H1 (cell line): ENCODE measurements around the gene OST4. TPM values are rescaled to one million over a fixed set of nuclear protein-coding genes. Genes with fewer than 3 reads are reported as not detected.

Experiments used
- CTCF ChIA-PET: fragments of 300-600 bp; sonication (Branson Sonifier 250); formaldehyde crosslinking; loops from one replicate; lab custom pipeline; 2021; ENCODE audit not compliant: partially characterized antibody; lab: Charles Lee
- POLR2A ChIA-PET: fragments of 300-600 bp; sonication (Branson Sonifier 250); formaldehyde crosslinking; loops from one replicate; lab custom pipeline; 2021; ENCODE audit warnings: inconsistent platforms; ENCODE audit not compliant: partially characterized antibody; lab: Charles Lee
- DNase-seq, 2 experiments: peaks; one replicate each; pipeline versions ENCODE4 v3.0.0 to v3.0.0-alpha.2; 2010 to 2022; ENCODE audit warnings: low spot score in 2 of 2, low read depth in 1 of 2, mixed read lengths in 1 of 2
- FAIRE-seq: peaks from 2 replicates; lab custom pipeline; 2011; peaks lifted over from hg19 to GRCh38; lab: Jason Lieb, UNC
- H2AFZ ChIP-seq: 2 replicates; pipeline ENCODE4 v1.8.1; 2012; ENCODE audit warnings: low read length, inconsistent platforms
- H2AK5ac ChIP-seq: 2 replicates; pipeline ENCODE4 v1.6.1; 2013; ENCODE audit warnings: low read depth, low read length
- H2BK120ac ChIP-seq: replicated peaks from 2 replicates; pipeline ENCODE3; 2013; ENCODE audit warnings: low read depth, low read length, inconsistent platforms
- H2BK12ac ChIP-seq: 2 replicates; pipeline ENCODE4 v1.6.1; 2013; ENCODE audit warnings: low read depth, low read length
- H2BK15ac ChIP-seq: 2 replicates; pipeline ENCODE4 v1.6.1; 2013; ENCODE audit warnings: low read length
- H2BK20ac ChIP-seq: 2 replicates; pipeline ENCODE4 v1.6.1; 2013; ENCODE audit warnings: low read length
- H2BK5ac ChIP-seq: 2 replicates; pipeline ENCODE4 v1.6.1; 2013; ENCODE audit warnings: low read depth, low read length
- H3K14ac ChIP-seq: 2 replicates; pipeline ENCODE4 v1.6.1; 2013; ENCODE audit warnings: inconsistent platforms; ENCODE audit not compliant: insufficient read length
- H3K18ac ChIP-seq: 2 replicates; pipeline ENCODE4 v1.6.1; 2013; ENCODE audit warnings: low read length; ENCODE audit errors: extremely low read depth
- H3K23ac ChIP-seq: 2 replicates; pipeline ENCODE4 v1.6.1; 2013; ENCODE audit warnings: inconsistent platforms; ENCODE audit not compliant: insufficient read length
- H3K23me2 ChIP-seq: 2 replicates; pipeline ENCODE4 v1.6.1; 2013; ENCODE audit warnings: low read depth, low read length
- H3K27ac ChIP-seq: 2 replicates; pipeline ENCODE4 v1.6.1; 2011; ENCODE audit warnings: low read depth, low read length, inconsistent platforms
- H3K27me3 ChIP-seq, 4 experiments: replicated peaks in 1 of 4; 1 replicate in 1 of 4; 2 replicates in 3 of 4; pipeline versions ENCODE4 v1.6.1 to v1.8.1; 2011 to 2013; ENCODE audit warnings: low read length in 3 of 4, mild to moderate bottlenecking in 3 of 4, inconsistent platforms in 2 of 4, mixed read lengths in 2 of 4, moderate library complexity in 1 of 4; ENCODE audit not compliant: control insufficient read depth in 3 of 4, insufficient read depth in 3 of 4; ENCODE audit errors: extremely low read depth in 1 of 4
- H3K36me3 ChIP-seq, 4 experiments: 2 replicates each; pipeline versions ENCODE4 v1.6.1 to v1.8.1; 2011 to 2013; ENCODE audit warnings: mild to moderate bottlenecking in 4 of 4, low read length in 3 of 4, moderate library complexity in 2 of 4, control low read depth in 1 of 4, inconsistent platforms in 1 of 4; ENCODE audit not compliant: insufficient read depth in 4 of 4, control insufficient read depth in 2 of 4
- H3K4ac ChIP-seq: replicated peaks from 2 replicates; pipeline ENCODE3; 2013; ENCODE audit warnings: low read length, low read depth, mixed read lengths, inconsistent platforms; ENCODE audit not compliant: insufficient read length
- H3K4me1 ChIP-seq, 4 experiments: replicated peaks in 1 of 4; 1 replicate in 1 of 4; 2 replicates in 3 of 4; pipeline versions ENCODE4 v1.6.1 to v1.8.1; 2011 to 2013; ENCODE audit warnings: low read length in 3 of 4, inconsistent platforms in 2 of 4, mixed read lengths in 1 of 4; ENCODE audit not compliant: insufficient read depth in 4 of 4, control insufficient read depth in 3 of 4
- H3K4me2 ChIP-seq, 2 experiments: 2 replicates each; pipeline versions ENCODE4 v1.6.1 to v1.8.1; 2011 to 2013; ENCODE audit warnings: low read depth in 2 of 2, low read length in 2 of 2, control low read depth in 1 of 2, inconsistent platforms in 1 of 2, mild to moderate bottlenecking in 1 of 2; ENCODE audit not compliant: insufficient read depth in 1 of 2
- H3K4me3 ChIP-seq, 4 experiments: fragments of 200-600, 300-600 bp in 1 of 4; sonication (generic), shearing (Covaris generic), sonication (Bioruptor Twin) in 1 of 4; 2 replicates each; pipeline versions ENCODE4 v1.5.1 to v1.8.1; 2011 to 2016; ENCODE audit warnings: low read length in 4 of 4, low read depth in 3 of 4, control low read depth in 2 of 4, inconsistent platforms in 2 of 4, mild to moderate bottlenecking in 2 of 4, mixed read lengths in 1 of 4, moderate library complexity in 1 of 4; ENCODE audit not compliant: insufficient read depth in 2 of 4; ENCODE audit errors: extremely low read depth in 1 of 4
- H3K56ac ChIP-seq: replicated peaks from 2 replicates; pipeline ENCODE3; 2013; ENCODE audit warnings: low read depth, mild to moderate bottlenecking, mixed read lengths, low read length, inconsistent platforms; ENCODE audit not compliant: insufficient read length
- H3K79me1 ChIP-seq: 2 replicates; pipeline ENCODE4 v1.6.1; 2013; ENCODE audit warnings: low read depth, low read length, control low read depth
- H3K79me2 ChIP-seq, 2 experiments: 2 replicates each; pipeline versions ENCODE4 v1.6.1 to v1.8.1; 2012 to 2013; ENCODE audit warnings: low read length in 2 of 2, mild to moderate bottlenecking in 2 of 2, inconsistent platforms in 1 of 2; ENCODE audit not compliant: insufficient read depth in 2 of 2, control insufficient read depth in 1 of 2
- H3K9ac ChIP-seq, 4 experiments: replicated peaks in 1 of 4; 1 replicate in 1 of 4; 2 replicates in 3 of 4; pipeline versions ENCODE4 v1.6.1 to v1.8.1; 2011 to 2013; ENCODE audit warnings: low read depth in 3 of 4, low read length in 3 of 4, control low read depth in 2 of 4, mild to moderate bottlenecking in 2 of 4, moderate library complexity in 2 of 4, inconsistent platforms in 1 of 4; ENCODE audit errors: extremely low read depth in 1 of 4
- H3K9me3 ChIP-seq, 2 experiments: 2 replicates each; pipeline versions ENCODE4 v1.6.1 to v1.8.1; 2012 to 2013; ENCODE audit warnings: mild to moderate bottlenecking in 2 of 2, moderate library complexity in 2 of 2, control low read depth in 1 of 2, inconsistent platforms in 1 of 2, low read depth in 1 of 2, low read length in 1 of 2, mixed read lengths in 1 of 2; ENCODE audit not compliant: insufficient read depth in 2 of 2
- H4K20me1 ChIP-seq, 2 experiments: replicated peaks in 1 of 2; 2 replicates each; pipeline versions ENCODE3 to v1.8.1; 2011 to 2013; ENCODE audit warnings: inconsistent platforms in 2 of 2, low read length in 2 of 2, mild to moderate bottlenecking in 1 of 2; ENCODE audit not compliant: insufficient read depth in 2 of 2, control insufficient read depth in 1 of 2
- H4K5ac ChIP-seq: 2 replicates; pipeline ENCODE4 v1.6.1; 2013; ENCODE audit warnings: low read length, low read depth, mixed read lengths, inconsistent platforms; ENCODE audit not compliant: insufficient read length
- H4K8ac ChIP-seq: 2 replicates; pipeline ENCODE4 v1.8.0; 2013; ENCODE audit warnings: mild to moderate bottlenecking, moderate library complexity, low read length, inconsistent platforms; ENCODE audit not compliant: insufficient read depth; ENCODE audit errors: extremely low read depth
- H4K91ac ChIP-seq: replicated peaks from 2 replicates; pipeline ENCODE3; 2013; ENCODE audit warnings: low read length, mixed read lengths, inconsistent platforms; ENCODE audit not compliant: insufficient read length
- BACH1 ChIP-seq: IDR thresholded peaks from 2 replicates; pipeline ENCODE4 v1.6.1; 2012; ENCODE audit warnings: low read length, improper control_type of control experiment
- CREB1 ChIP-seq: IDR thresholded peaks from 2 replicates; pipeline ENCODE4 v1.6.1; 2012; ENCODE audit warnings: inconsistent platforms
- EP300 ChIP-seq, 2 experiments: IDR thresholded peaks; 1 replicate in 1 of 2; 2 replicates in 1 of 2; pipeline ENCODE4 v1.6.1; 2011 to 2012; ENCODE audit warnings: low read depth in 2 of 2, low read length in 2 of 2, mild to moderate bottlenecking in 2 of 2, borderline replicate concordance in 1 of 2, inconsistent platforms in 1 of 2, moderate library complexity in 1 of 2
- FOSL1 ChIP-seq: IDR thresholded peaks from 2 replicates; pipeline ENCODE4 v1.6.1; 2011; ENCODE audit warnings: mild to moderate bottlenecking, low read depth, low read length, moderate library complexity; ENCODE audit not compliant: insufficient read depth
- JUND ChIP-seq: IDR thresholded peaks from 2 replicates; pipeline ENCODE4 v1.6.1; 2011; ENCODE audit warnings: mild to moderate bottlenecking, improper control_type of control experiment, low read length
- KDM5A ChIP-seq: fragments of 200-600 bp; IDR thresholded peaks from 2 replicates; pipeline ENCODE4 v1.7.1; 2012; ENCODE audit warnings: mild to moderate bottlenecking, low read length, inconsistent platforms, mixed read lengths
- MAX ChIP-seq: IDR thresholded peaks from 2 replicates; pipeline ENCODE4 v1.6.1; 2012; ENCODE audit warnings: inconsistent platforms
- NANOG ChIP-seq: IDR thresholded peaks from 2 replicates; pipeline ENCODE4 v1.6.1; 2011; ENCODE audit warnings: low read length, low read depth, mild to moderate bottlenecking, inconsistent platforms; ENCODE audit not compliant: insufficient read depth, poor library complexity, severe bottlenecking
- NRF1 ChIP-seq: IDR thresholded peaks from 2 replicates; pipeline ENCODE4 v1.6.1; 2011; ENCODE audit warnings: mild to moderate bottlenecking, low read depth, low read length, improper control_type of control experiment
- POLR2A ChIP-seq, 2 experiments: IDR thresholded peaks; 1 replicate in 1 of 2; 2 replicates in 1 of 2; pipeline ENCODE4 v1.6.1; 2011; ENCODE audit warnings: low read depth in 2 of 2, low read length in 2 of 2, mild to moderate bottlenecking in 2 of 2; ENCODE audit errors: control extremely low read depth in 1 of 2
- RFX5 ChIP-seq: IDR thresholded peaks from 2 replicates; pipeline ENCODE4 v1.6.1; 2011; ENCODE audit warnings: low read depth, low read length, improper control_type of control experiment, borderline replicate concordance
- SIN3A ChIP-seq, 2 experiments: IDR thresholded peaks in 1 of 2; conservative IDR thresholded peaks in 1 of 2; 2 replicates each; pipeline ENCODE4 v1.6.1; 2011 to 2012; ENCODE audit warnings: low read length in 2 of 2, improper control_type of control experiment in 1 of 2, low read depth in 1 of 2, mild to moderate bottlenecking in 1 of 2
- WGBS, 2 experiments: shearing (Covaris generic) in 1 of 2; methylation state at CpG; one replicate each; pipeline versions ENCODE4 v1.1.6 to v1.1.7; 2013 to 2015; ENCODE audit warnings: low lambda C conversion rate in 2 of 2, mixed read lengths in 2 of 2, inconsistent platforms in 1 of 2, low coverage in 1 of 2, missing lambda C conversion rate in 1 of 2; ENCODE audit not compliant: insufficient replicate concordance in 2 of 2, insufficient coverage in 1 of 2, insufficient read length in 1 of 2; ENCODE audit errors: extremely low coverage in 1 of 2, missing lambda C conversion rate in 1 of 2; 5-methylcytosine and 5-hydroxymethylcytosine counted together
- polyA plus RNA-seq, 7 experiments: library from polyadenylated mRNA; depleted of rRNA in 3 of 7; stranded (reverse) in 5 of 7; unstranded in 2 of 7; fragments of >200 nt in 5 of 7; fragments of 200-250 nt in 2 of 7; gene quantifications; 1 replicate in 5 of 7; 2 replicates in 1 of 7; 4 replicates in 1 of 7; pipeline versions ENCODE4 v1.2.1 to v1.2.3, GENCODE V29; 2011 to 2013; ENCODE audit warnings: missing spikeins in 2 of 7, mixed read lengths in 2 of 7
- total RNA-seq: library from RNA; stranded (reverse); fragmentation: NEBNext Ultra II Directional; extraction: Animal tissue kit (Norgen Biotek cat#: 25700); gene quantifications from 2 replicates; pipeline ENCODE4 v1.2.1, GENCODE V29; 2021
- TF ChIP-seq, protein P1 (sequence below): IDR thresholded peaks from 2 replicates; pipeline ENCODE4 v1.6.1; 2011; ENCODE audit warnings: low read length, improper control_type of control experiment

The OST4 gene
- total and polyA plus RNA-seq, 2 of the 8 experiments (the other 6 are each of a cell fraction or from before 2014, with no cell fraction given): 225 to 865 TPM

- Histone ChIP-seq H4K5ac (no peak overlapping the region), H3K23me2 (no peaks in the 10 kb centered on the region), H3K9me3 (no peaks in the 10 kb centered on the region), H3K18ac (no peak overlapping the region), H3K56ac (no peak overlapping the region), H2BK20ac (no peak overlapping the region), H3K4me1 (no peaks in the 10 kb centered on the region), H2AFZ (no peak overlapping the region), H3K23ac (no peak overlapping the region), H4K8ac (no peak overlapping the region), H2BK120ac (no peak overlapping the region), H4K20me1 (peaks cover 0 to 4% of the 10 kb centered on the region in 2 experiments), H3K4ac (no peak overlapping the region), H3K27me3 (no peaks in the 10 kb centered on the region), H2BK5ac (no peak overlapping the region), H3K27ac (no peak overlapping the region), H3K14ac (no peak overlapping the region), H4K91ac (no peak overlapping the region), H3K79me1 (no peaks in the 10 kb centered on the region), H3K4me3 (no peak overlapping the region), H2BK15ac (no peak overlapping the region), H3K9ac (no peak overlapping the region), H3K79me2 (no peaks in the 10 kb centered on the region), H2BK12ac (no peak overlapping the region), H3K36me3 (peaks cover 15 to 36% (median 29%) of the 10 kb centered on the region in 4 experiments; a peak in 7 of 8 replicates), H3K4me2 (no peak overlapping the region), H2AK5ac (no peak overlapping the region)
- ChIA-PET CTCF (interaction anchor here (1.3 to 7.3 kb wide), 2 partner anchors 17 to 195 kb away, joined by 3 to 41 read pairs; no protein-coding TSS in a partner anchor), POLR2A (interaction anchor here (1.6 to 6.0 kb wide), 3 partner anchors 9 to 20 kb away, joined by 3 to 42 read pairs (median 5); partner anchors contain the start of gene AGBL5)
- 84% methylated on average over 5 of the region's 5 CpGs; no CpG with 5 or more reads in 1 of the 2 experiments for WGBS, 2 experiments
- DNase-seq (no peak), FAIRE-seq (no peak)
- TF ChIP-seq SIN3A (conservative IDR thresholded peaks at IDR 0.05 in 1 of 2, IDR thresholded peaks at IDR 0.05 in 1 of 2; ENCODE audit: low read depth in 1 of 2, low read length in 2 of 2) (no peak), NRF1 (no peak), NANOG (no peak), KDM5A (no peak), RFX5 (no peak), BACH1 (no peak), POLR2A (IDR thresholded peaks at IDR 0.05; ENCODE audit: control extremely low read depth in 1 of 2, low read depth in 2 of 2, low read length in 2 of 2) (no peak), CREB1 (no peak), MAX (no peak), JUND (no peak), FOSL1 (no peak), EP300 (IDR thresholded peaks at IDR 0.05; ENCODE audit: borderline replicate concordance in 1 of 2, low read depth in 2 of 2, low read length in 2 of 2) (no peak)
- TF ChIP-seq, protein P1, sequence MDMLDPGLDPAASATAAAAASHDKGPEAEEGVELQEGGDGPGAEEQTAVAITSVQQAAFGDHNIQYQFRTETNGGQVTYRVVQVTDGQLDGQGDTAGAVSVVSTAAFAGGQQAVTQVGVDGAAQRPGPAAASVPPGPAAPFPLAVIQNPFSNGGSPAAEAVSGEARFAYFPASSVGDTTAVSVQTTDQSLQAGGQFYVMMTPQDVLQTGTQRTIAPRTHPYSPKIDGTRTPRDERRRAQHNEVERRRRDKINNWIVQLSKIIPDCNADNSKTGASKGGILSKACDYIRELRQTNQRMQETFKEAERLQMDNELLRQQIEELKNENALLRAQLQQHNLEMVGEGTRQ: no peak
These were observed 29.7 kb downstream of the OST4 start for GRCh38 chr2:27041752-27042151.
